ENCODE data around the gene GOLGA6A.
"Not testable (repeated sequence)": the region's sequence is repeated elsewhere in the genome, so short reads cannot be mapped to it uniquely, and the experiment has no call there.

The GOLGA6A gene

GRCh38 chr15:74053517-74053916 lies 28.8 kb downstream of the GOLGA6A start:
- TF ChIP-seq CTCF (IDR thresholded peaks at IDR 0.05; ENCODE audit: borderline replicate concordance, control extremely low read depth, extremely low read depth, insufficient read depth, missing control alignments) = no peak
- in situ Hi-C loops (cut with MboI; ENCODE audit: low sequenced_read_pairs, unreplicated experiment) = no loop called here
- no peak for DNase-seq (ENCODE audit: low spot score)

- in situ Hi-C loops (cut with MboI; ENCODE audit: low sequenced_read_pairs, unreplicated experiment); DNase-seq (ENCODE audit: low spot score): not testable (repeated sequence)
These were observed 29.8 kb downstream of the GOLGA6A start for GRCh38 chr15:74052271-74053260.

GRCh38 chr15:74050556-74051234 lies 31.7 kb downstream of the GOLGA6A start:
- no peak for TF ChIP-seq CTCF (IDR thresholded peaks at IDR 0.05; ENCODE audit: borderline replicate concordance, control extremely low read depth, extremely low read depth, insufficient read depth, missing control alignments)
- no peak for DNase-seq (ENCODE audit: low spot score)
- in situ Hi-C loops (cut with MboI; ENCODE audit: low sequenced_read_pairs, unreplicated experiment) = no loop called here

GRCh38 chr15:74050127-74050526 lies 32.2 kb downstream of the GOLGA6A start:
- no peak for DNase-seq (ENCODE audit: low spot score)
- in situ Hi-C loops (cut with MboI; ENCODE audit: low sequenced_read_pairs, unreplicated experiment) = no loop called here
- TF ChIP-seq CTCF (IDR thresholded peaks at IDR 0.05; ENCODE audit: borderline replicate concordance, control extremely low read depth, extremely low read depth, insufficient read depth, missing control alignments) = no peak

- no peak for DNase-seq (ENCODE audit: low spot score)
These were observed 36.1 kb downstream of the GOLGA6A start for GRCh38 chr15:74046275-74046674.

GRCh38 chr15:74045636-74046274 lies 36.6 kb downstream of the GOLGA6A start:
- DNase-seq (ENCODE audit: low spot score) = no peak
- in situ Hi-C loops (cut with MboI; ENCODE audit: low sequenced_read_pairs, unreplicated experiment) = no loop called here

More at GRCh38 chr15:74046275-74046674, 36.1 kb downstream of the GOLGA6A start:
- in situ Hi-C loops (cut with MboI; ENCODE audit: low sequenced_read_pairs, unreplicated experiment) = no loop called here
- no peak for TF ChIP-seq CTCF (IDR thresholded peaks at IDR 0.05; ENCODE audit: borderline replicate concordance, control extremely low read depth, extremely low read depth, insufficient read depth, missing control alignments)

More at GRCh38 chr15:74045636-74046274, 36.6 kb downstream of the GOLGA6A start:
- TF ChIP-seq CTCF (IDR thresholded peaks at IDR 0.05; ENCODE audit: borderline replicate concordance, control extremely low read depth, extremely low read depth, insufficient read depth, missing control alignments) = no peak

Data from GM13976 (cell line).